ENCODE measurements around the gene MCAM.

Gene MCAM

DNA sequence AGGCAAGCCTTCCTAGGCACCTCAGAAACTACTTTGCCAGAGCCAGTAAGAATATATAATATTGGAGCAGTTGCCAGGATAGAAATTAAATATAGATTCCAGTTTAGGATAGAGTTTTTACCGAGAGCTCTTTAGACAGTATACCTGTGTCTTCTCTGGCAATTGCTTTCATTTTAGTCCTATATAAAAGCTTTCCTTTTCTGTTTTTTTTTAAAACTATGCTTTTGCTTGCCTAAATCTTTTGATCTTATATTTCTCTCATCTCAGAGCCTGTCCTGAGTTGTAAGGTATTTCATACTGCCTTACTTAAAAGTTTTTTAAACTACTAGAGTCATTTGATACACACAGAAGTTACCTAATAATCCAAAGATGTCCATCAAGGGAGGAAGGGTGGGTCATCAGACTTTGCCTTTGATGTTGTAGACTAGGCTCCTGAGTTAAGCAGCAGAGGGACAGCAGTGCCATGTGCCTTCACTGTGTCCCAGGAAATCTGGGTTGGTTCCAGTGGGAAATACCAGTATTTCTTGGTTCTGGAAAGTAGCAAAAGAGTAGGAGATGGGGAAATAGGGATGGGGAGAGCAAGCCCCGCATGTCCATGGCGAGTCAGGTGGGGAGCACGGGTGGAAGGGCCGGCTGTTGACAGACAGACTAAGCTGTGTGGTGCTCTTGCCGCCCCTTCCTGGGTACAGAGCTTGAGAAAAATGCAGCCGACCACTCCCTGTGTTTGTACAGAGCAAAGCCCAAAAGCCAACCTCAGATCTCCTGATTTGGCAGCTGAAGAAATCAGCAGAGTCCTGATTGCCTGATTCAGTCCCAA is 11.2 kb downstream of the MCAM start:
- no peak for DNase-seq

DNA sequence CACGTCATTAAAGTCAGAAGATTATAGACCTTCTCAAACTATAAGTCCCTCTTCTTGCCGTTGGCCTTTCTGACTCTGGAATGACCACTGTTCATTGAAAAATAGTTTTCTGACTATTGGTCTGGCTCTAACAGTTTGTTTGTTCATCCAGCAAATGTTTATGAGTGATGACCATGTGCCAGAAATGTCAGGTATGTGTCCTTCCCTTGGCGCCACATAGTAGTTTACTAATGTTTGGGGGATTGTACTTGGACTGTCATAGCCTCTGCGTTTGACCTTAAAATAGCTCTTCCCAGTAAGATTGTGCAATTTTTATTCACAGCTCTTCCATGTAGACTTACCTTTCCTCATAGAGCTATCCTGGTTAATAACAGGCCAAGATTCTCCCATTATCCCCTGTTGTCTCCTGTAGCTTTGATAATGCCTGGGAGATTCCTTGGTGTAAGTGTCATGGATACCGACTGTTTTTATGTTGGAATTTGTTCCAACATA is 13.7 kb downstream of the MCAM start:
- DNase-seq, result no peak

DNA sequence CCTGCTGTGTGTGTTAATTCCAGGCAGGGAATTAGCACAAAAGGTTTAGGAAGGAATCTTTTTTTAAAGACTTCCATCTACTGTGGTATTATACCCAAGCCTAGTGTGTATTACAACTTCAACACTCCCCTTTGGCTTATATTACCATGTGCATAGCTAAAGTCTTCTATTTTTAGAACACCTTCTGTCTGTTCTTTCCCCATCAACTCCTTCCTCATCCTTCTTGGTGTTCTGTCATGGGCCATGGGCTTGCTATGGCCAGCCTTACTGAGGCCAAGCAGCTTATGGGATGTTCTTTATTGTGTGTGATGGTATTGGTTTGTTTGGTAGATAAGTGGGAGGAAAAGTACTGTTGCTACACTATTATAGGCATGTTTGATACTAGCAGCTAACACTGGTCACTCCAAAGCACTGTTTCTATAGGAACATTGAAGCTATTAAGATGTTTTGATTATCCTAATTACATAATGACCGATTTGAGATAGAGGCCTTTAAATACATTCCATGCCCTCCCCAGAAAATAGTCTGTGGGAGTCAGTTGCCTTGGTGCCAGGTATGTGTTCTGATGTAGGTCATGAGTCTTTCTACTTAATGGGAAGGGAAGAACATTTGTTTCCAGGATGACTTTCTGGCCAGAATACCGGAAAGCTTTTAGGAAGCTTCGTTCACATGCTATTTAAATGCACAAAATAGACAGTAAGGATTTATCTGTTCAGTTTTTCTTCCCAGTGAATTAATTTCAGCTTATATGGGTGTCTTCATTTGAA is 16.5 kb downstream of the MCAM start:
- no peak for DNase-seq

DNA sequence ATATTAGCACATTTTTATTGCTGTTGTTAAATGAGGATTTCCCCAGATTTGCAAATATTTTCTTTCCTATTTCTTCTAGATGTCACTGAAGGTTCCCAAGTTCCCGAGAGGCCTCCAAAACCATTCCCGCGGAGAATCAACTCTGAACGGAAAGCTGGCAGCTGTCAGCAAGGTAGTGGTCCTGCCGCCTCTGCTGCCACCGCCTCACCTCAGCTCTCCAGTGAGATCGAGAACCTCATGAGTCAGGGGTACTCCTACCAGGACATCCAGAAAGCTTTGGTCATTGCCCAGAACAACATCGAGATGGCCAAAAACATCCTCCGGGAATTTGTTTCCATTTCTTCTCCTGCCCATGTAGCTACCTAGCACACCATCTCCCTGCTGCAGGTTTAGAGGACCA is 17.5 kb downstream of the MCAM start:
- no peak for DNase-seq

DNA sequence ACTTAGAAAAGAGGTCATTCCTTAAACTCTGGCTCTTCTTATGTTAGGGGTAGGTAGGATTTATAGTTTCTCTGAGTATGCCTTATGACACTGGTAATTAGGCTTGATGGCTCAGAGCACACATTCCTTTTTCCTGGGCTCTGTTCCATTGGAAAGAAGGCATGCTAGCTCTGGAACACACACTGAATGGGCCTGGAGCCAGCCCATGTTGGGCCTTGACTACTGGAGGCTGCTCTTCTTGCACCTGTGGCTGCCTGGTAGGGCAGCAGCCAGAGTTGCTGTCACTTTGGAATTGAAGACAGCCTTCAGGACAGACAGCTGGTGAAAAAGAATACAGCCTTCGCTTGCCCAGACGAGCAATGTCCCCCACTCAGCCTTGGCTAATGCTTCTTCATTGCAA is 18.2 kb downstream of the MCAM start:
- DNase-seq, result no peak

DNA sequence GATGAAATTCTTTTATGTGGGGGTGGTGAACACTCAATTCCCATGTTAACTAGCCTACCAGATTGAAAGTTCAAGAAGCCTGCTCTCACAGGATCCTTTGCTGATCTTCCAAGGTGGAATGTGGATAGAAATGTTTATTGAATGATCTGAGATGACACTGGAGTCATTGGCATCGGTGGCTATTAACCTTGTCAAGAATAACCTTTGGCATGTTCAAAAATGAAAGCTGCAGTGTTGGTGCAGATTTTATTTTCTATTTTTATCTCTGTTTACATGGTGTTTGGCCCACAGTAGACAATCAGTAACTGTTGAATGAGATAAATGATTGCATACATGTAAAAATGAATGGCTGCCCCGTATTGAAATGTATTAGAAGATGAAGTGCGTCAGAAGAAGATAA is 19.0 kb downstream of the MCAM start:
- DNase-seq, result no peak

DNA sequence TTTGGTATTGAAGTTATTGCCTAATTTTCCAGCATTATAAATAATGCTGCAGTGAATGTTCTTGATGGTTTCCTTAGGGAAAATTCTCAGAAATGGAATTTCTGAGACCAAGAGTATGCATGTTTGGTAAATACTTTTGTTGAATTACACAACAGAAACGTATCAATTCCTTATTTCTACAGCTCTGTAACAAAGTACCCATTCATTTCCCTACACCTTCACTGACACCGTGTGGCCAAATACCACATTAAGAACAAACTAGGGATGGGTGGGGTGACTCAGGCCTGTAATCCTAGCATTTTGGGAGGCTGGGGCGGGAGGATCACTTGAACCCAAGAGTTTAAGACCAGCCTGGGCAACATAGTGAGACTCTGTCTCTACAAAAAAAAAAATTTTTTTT is 21.8 kb downstream of the MCAM start:
- DNase-seq, result no peak

DNA sequence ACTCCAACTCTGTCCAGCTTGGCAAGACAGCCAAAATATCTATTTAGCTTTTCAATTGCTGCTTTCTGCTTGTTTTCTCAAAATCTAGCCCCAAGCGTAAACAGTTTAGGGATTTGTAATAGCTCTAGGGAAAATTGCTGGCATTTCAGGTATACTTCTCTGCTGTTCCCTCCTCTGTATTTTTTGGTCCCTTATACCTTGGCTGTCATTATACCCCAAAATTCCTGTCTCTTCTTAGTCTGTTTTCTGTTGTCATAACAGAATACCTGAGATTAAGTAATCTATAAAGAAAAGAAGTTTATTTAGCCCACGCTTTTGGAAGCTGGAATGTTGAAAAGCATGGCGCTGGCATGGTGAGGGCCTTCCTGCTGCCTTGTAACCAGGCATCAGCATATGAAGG is 23.5 kb downstream of the MCAM start:
- DNase-seq, result no peak

DNA sequence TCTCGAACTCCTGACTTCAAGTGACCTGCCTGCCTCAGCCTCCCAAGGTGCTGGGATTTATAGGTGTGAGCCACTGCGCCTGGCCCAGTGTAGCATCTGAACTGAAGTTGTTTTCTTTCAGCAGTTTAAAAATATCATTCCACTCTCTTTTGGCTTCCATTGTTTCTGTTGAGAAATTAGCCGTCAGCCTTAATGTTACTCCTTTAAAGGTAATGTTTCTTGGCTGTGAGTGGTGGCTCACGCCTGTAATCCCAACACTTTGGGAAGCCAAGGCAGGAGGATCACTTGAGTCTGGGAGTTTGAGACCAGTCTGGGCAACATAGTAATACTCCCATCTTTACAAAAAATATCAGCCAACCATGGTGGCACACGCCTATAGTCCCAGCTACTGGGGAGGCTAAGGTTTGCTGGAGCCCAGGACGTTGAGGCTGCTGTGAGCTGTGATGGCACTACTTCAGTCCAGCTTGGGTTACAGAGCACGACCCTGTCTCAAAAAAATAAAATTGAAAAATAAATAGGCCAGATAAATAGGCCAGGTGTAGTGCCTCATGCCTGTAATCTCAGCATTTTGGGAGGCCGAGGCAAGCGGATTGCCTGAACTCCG is 25.9 kb downstream of the MCAM start:
- no peak for DNase-seq

DNA sequence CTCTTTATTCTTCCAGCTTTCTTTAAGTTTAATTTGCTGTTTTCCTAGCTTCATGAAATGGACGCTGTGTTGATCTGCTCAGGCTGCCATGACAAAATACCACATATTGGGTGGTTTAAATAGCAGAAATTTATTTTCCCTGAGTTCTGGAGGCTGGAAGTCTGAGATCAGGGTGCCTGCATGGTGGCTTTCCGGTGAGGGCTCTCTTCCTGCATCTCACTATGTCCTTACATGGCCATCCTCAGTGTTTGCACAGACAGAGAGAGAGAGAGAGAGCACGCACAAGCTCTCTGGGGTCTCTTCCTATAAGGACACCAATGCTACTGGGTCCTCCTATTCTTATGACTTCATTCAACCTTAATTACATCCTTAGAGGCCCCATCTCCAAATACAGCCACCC is 28.7 kb downstream of the MCAM start:
- no peak for DNase-seq

DNA sequence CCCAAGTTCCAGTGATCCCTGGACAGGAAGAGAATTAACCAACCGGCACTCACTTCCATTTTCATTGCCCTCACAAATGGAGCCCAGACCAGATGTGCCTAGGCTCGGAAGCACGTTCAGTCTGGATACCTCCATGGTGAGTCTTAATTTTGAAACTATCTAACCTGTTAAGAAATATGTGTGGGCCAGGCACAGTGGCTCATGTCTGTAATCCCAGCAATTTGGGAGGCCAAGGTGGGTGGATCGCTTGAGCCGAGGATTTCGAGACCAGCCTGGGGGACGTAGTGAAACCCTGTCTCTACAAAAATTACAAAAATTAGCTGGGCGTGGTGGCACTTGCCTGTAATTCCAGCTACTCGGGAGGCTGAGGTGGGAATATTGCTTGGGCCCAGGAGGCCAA is 31.5 kb downstream of the MCAM start:
- no peak for DNase-seq

DNA sequence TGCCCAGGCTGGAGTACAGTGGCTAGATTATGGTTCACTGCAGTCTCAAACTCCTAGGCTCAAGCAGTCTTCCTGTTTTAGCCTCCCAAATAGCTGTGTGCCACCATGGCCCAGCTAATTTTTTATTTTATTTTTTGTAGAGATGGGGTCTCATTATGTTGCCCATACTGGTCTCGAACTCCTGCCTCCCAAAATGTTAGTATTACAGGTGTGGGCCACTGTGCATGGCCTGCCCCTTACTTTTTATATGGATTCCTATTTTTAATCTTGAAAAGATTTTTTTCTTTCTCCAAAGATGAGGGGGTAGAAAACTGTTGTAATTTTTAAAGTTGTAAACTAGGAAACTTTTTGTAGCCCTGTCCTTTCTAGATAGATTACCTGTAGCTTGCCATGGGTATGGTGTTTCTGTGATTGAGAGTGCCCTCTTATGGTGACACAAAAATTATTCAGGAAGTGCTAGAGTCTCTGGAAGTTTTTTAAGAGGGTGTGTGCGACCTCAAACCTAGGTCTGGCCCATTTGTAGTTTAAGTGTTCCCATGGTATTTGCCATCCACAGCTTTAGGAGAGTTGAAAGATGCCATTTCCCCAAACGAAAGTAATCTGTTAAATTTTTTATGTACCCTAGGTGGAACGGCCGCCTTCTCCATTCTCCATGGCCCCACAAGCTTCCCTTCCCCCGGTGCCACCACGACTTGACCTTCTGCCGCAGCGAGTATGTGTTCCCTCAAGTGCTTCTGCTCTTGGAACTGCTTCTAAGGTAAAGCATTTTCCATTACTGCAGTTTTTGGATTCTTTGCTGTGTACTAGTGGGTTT is 32.4 kb downstream of the MCAM start:
- peak; percentile 11 for DNase-seq

DNA sequence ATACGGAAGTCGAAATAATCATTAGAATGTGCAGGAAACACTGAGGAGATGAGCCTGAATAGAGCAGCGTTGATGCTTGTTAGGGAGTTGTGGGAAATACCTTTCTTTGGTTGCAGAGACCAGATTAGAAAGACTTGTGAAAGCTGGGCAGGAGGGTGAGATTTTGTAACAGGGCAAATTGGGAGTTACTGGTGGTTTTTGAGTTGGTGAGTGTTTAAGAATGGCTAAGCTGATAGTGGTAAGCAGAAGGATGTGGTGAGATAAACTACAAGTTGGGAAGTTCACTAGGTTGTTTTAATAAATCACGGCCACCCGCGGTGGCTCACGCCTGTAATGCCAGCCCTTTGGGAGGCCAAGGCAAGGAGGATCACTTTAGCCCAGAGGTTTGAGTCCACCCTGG is 34.4 kb downstream of the MCAM start:
- DNase-seq, result no peak

DNA sequence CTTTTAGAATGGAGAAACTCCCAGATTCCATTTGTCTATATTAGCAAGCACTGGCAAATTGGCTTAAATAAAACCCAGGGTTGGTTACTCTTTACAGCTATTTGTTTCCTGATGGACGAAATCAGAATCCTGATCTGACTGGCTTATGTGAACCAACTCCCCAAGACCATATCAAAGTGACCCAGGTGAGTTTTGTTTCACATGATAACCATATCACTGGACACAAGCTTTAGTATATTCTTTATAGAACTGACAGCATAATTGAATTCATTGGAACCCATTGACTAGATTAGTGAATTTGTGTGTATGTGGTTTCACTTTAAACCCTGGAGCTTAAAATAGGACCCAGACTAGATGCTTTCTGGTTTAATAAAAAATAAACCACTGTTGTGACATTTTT is 39.3 kb downstream of the MCAM start:
- no peak for DNase-seq

DNA sequence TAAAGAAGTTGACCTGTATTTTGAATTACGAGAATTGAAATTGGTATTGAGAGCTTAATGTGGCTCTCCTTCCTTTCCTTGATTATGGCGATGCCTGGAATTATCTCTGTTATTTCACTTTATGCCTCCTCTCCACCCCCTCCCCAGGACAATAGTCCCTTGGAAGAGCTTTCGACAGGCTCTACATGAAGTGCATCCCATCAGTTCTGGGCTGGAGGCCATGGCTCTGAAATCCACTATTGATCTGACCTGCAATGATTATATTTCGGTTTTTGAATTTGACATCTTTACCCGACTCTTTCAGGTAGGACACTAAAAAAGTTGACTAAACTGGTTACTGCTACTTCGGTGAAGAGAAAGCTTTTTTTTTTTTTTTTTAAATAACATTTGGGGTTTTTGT is 43.2 kb downstream of the MCAM start:
- no peak for DNase-seq

DNA sequence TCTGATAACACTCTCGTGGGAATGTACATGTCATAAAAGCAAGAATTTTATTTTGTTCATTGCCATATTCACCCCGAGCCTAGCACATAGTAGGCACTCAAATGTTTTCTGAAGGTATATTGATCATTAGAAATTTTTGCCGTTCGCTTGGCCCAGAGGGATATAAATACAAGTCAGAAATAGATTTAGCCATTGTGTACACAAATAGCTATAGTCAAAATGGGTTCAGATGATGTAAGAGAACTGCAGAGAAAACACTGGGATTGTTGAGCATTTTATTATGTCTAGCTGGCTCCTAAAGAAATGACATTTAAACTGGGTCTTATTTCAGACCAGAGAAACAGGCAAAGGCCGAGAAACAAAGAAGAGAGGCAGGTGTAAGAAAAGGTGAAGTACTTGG is 49.3 kb downstream of the MCAM start:
- DNase-seq, result no peak

DNA sequence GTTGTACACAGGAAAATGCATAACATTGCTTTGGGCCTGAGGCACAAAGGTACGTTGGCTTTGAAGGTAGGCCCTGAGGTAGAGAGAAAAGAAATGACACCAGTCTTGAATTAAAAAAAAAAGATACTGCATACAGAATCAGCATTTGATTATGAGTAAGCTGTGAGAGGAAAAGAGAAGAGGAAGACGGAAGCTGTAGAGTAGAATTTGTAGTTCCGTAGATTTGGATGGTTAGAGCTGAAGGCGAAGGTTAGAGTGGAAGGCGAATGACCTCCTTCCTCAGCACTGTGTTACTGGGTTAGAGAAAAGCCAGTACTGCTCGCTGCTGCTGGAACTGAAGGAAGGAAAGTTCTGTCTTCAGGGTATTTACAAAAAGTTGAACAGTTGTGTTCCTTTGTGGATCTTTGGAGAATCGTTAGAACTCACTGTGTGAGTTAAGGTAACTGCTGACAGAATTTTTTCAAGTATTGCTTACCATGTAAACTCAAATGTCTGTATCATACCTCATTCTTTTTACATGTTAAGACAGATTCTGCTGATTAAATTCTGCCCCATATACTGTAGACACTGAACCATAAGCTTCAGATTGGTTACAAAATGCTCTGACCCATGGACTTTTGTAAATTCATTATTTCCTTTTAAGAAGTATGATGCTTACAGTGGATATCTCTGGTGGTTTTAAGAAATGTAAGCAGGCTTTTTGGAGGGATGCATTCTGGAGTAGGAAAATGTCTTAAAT is 50.2 kb downstream of the MCAM start:
- DNase-seq, result no peak

DNA sequence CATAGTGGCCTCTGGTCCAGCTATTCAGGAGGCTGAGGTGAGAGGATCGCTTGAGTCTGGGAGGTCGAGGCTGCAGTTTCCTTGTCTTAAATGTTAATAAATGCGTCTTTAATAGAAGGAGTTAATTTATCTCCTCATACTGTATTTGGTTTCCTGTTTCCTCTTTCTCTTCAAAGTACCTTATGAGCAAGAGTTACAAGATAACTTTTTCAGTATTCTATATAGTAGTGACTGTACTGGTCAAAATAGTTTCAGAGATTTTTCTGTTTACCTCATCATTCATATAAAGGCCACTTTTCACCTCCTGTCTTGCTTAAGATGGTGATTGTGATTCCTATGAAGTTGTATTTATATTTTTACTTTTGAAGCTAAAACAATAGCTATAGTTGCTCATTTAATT is 50.9 kb downstream of the MCAM start:
- no peak for DNase-seq

DNA sequence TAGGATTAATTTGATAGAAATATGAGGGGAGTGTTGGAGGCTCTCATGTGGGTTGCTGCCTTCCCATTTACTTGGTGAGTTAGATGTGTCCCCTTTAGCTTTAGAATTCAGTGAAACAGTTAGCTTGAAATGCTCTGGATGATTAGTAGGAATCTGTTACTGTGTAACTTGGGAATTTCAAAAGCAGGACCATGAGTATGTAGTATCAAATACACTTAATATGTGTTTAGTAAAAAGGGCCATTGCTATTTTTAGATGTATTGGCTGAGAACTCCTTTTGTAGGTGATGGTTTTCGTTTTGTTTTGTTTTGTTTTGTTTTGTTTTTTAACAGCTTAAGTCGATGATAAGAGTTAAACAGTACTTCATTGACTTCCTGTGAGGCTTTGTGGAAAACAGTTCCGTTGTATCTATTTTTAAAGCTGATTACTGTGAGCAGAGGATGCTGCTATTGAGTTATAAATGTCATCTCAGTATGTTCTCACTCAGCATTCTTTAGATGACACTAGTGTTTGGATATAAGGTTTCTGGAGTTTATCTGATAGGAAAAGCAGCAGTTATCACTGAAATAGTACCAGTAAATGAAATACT is 53.5 kb downstream of the MCAM start:
- no peak for DNase-seq

DNA sequence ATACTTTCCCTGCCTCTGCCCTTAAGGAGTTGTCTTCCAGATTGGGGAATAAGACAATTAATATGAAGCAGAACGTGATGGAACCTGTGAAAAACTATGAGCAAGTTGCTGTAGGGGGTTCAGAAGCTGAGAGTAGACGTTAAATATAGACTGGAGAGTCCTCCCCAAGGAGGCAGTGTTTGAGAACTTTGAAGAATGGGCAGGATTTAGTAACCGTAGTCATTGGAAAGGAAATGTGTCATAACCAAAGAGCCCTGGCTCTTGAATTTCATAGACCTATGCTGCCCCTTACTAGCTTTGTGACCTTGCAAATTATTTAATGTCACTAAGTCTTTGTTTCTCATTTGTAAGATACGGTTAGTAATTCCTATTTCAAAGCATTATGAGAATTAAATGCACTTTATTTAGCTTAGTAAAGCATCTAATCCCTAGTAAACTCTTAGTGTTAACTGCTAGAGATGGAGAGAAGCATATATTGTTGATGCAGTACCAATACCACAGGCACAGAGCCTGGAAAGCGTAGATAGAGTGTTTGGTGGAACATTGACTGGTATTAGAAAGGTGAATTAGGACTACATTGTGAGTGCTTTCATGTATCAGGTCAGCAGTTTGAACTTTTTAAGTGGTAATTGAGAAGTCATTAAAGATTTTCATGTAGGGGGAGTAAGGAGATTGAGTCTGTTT is 54.1 kb downstream of the MCAM start:
- DNase-seq, result no peak

DNA sequence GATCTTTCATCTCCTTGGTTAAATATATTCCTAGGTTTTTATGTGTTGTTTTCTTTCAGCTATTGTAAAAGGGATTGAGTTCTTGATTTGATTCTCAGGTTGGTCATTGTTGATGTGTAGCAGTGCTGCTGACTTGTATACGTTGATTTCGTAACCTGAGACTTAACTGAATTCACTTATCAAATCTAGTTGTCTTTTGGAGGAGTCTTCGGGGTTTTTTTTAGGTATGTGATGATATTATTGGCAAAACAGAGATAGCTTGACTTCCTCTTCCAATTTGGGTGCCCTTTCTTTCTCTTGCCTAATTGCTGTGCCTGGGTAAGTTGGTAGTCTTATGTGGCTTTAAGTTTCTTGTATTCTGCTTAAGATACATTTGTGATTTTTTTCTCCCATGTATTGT is 57.9 kb downstream of the MCAM start:
- DNase-seq, result no peak

All from NCI-H146 (cell line).